WTC11 (cell line): ENCODE measurements around the gene GFOD2. TPM values are rescaled to one million over a fixed set of nuclear protein-coding genes. Genes with fewer than 3 reads are reported as not detected.

Experiments
- ATAC-seq: fragments of 200-7000 bp; cut with Tn5 transposase; 2 replicates; pipeline ENCODE4 v1.10.0; 2021; ENCODE audit warnings: mild to moderate bottlenecking, moderate library complexity
- CTCF ChIA-PET: fragments of 300-600 bp; sonication (Branson Sonifier 250); formaldehyde crosslinking; loops from one replicate; lab custom pipeline; 2021; ENCODE audit warnings: antibody characterized with exemption; lab: Charles Lee
- POLR2A ChIA-PET: fragments of 350-600 bp; sonication (Branson Sonifier 250); formaldehyde crosslinking; loops from one replicate; lab custom pipeline; 2021; ENCODE audit warnings: antibody characterized with exemption; lab: Charles Lee
- DNase-seq: peaks from one replicate; pipeline ENCODE4 v3.0.0; 2021; ENCODE audit warnings: low spot score
- H3K27ac Mint-ChIP-seq: 2 replicates; pipeline ENCODE4 v1.8.0; 2021; ENCODE audit warnings: mixed read lengths
- H3K27me3 Mint-ChIP-seq: 2 replicates; pipeline ENCODE4 v1.8.0; 2021; ENCODE audit warnings: low read depth, mild to moderate bottlenecking, moderate library complexity, mixed read lengths
- H3K36me3 Mint-ChIP-seq: 2 replicates; pipeline ENCODE4 v1.8.0; 2021; ENCODE audit warnings: mixed read lengths
- H3K4me1 Mint-ChIP-seq: 2 replicates; pipeline ENCODE4 v1.8.0; 2022; ENCODE audit warnings: mixed read lengths
- H3K4me3 Mint-ChIP-seq: 2 replicates; pipeline ENCODE4 v1.8.0; 2021; ENCODE audit warnings: mild to moderate bottlenecking, moderate library complexity, mixed read lengths
- H3K9me3 Mint-ChIP-seq: 2 replicates; pipeline ENCODE4 v1.8.0; 2021; ENCODE audit warnings: mixed read lengths
- CREB1 ChIP-seq: sonication (generic); formaldehyde crosslinking; IDR thresholded peaks from 2 replicates; pipeline ENCODE4 v1.8.0; 2023; ENCODE audit warnings: mild to moderate bottlenecking, missing genetic modification reagents
- CREM ChIP-seq: sonication (generic); formaldehyde crosslinking; IDR thresholded peaks from 2 replicates; pipeline ENCODE4 v1.8.1; 2022; ENCODE audit warnings: mild to moderate bottlenecking, missing genetic modification reagents, moderate library complexity
- FOXK1 ChIP-seq: sonication (generic); formaldehyde crosslinking; IDR thresholded peaks from 2 replicates; pipeline ENCODE4 v1.8.0; 2022; ENCODE audit warnings: mild to moderate bottlenecking, moderate library complexity, missing genetic modification reagents
- GABPB1 ChIP-seq: sonication (generic); formaldehyde crosslinking; IDR thresholded peaks from 2 replicates; pipeline ENCODE4 v1.8.1; 2023; ENCODE audit warnings: mild to moderate bottlenecking, missing genetic modification reagents
- JUN ChIP-seq: sonication (generic); formaldehyde crosslinking; IDR thresholded peaks from 2 replicates; pipeline ENCODE4 v1.8.0; 2023; ENCODE audit warnings: mild to moderate bottlenecking, missing genetic modification reagents
- KAT7 ChIP-seq: sonication (generic); formaldehyde crosslinking; IDR thresholded peaks from 2 replicates; pipeline ENCODE4 v1.8.1; 2023; ENCODE audit warnings: missing genetic modification reagents, mild to moderate bottlenecking, borderline replicate concordance
- TP53 ChIP-seq: sonication (generic); formaldehyde crosslinking; IDR thresholded peaks from 2 replicates; pipeline ENCODE4 v1.8.1; 2023; ENCODE audit warnings: mild to moderate bottlenecking, missing genetic modification reagents
- ZBTB21 ChIP-seq: sonication (generic); formaldehyde crosslinking; IDR thresholded peaks from 2 replicates; pipeline ENCODE4 v1.8.1; 2023; ENCODE audit warnings: mild to moderate bottlenecking, missing genetic modification reagents, borderline replicate concordance
- ZNF121 ChIP-seq: sonication (generic); formaldehyde crosslinking; IDR thresholded peaks from 2 replicates; pipeline ENCODE4 v1.8.0; 2023; ENCODE audit warnings: missing genetic modification reagents
- ZNF317 ChIP-seq: sonication (generic); formaldehyde crosslinking; IDR thresholded peaks from 2 replicates; pipeline ENCODE4 v1.8.1; 2023; ENCODE audit warnings: low read depth, mild to moderate bottlenecking, moderate library complexity, missing genetic modification reagents, borderline replicate concordance
- ZNF416 ChIP-seq: fragments of 250-450 bp; sonication (Bioruptor Pico); IDR thresholded peaks from 2 replicates; pipeline ENCODE4 v1.9.0; 2021; ENCODE audit warnings: mild to moderate bottlenecking, inconsistent platforms
- ZNF423 ChIP-seq: fragments of 250-450 bp; sonication (Bioruptor Pico); IDR thresholded peaks from 2 replicates; pipeline ENCODE4 v2.1.2; 2022; ENCODE audit warnings: mild to moderate bottlenecking, moderate library complexity
- total RNA-seq: library from RNA; stranded (reverse); gene quantifications from 3 replicates; pipeline ENCODE4 v1.2.3, GENCODE V29; 2021
- TF ChIP-seq, protein P1 (sequence below): fragments of 250-450 bp; sonication (Bioruptor Pico); IDR thresholded peaks from 2 replicates; pipeline ENCODE4 v1.9.0; 2021; ENCODE audit warnings: mild to moderate bottlenecking
- TF ChIP-seq, protein P2 (sequence below): sonication (generic); formaldehyde crosslinking; IDR thresholded peaks from 2 replicates; pipeline ENCODE4 v1.8.0; 2023; ENCODE audit warnings: missing genetic modification reagents
- TF ChIP-seq, protein P3 (sequence below): fragments of 250-450 bp; sonication (Bioruptor Pico); IDR thresholded peaks from 2 replicates; pipeline ENCODE4 v1.9.0; 2021; ENCODE audit warnings: mild to moderate bottlenecking
- TF ChIP-seq, protein P4 (sequence below): sonication (generic); formaldehyde crosslinking; IDR thresholded peaks from 2 replicates; pipeline ENCODE4 v1.8.1; 2023; ENCODE audit warnings: mild to moderate bottlenecking, missing genetic modification reagents, borderline replicate concordance
- TF ChIP-seq, protein P5 (sequence below): sonication (generic); formaldehyde crosslinking; IDR thresholded peaks from 2 replicates; pipeline ENCODE4 v1.8.1; 2022; ENCODE audit warnings: mild to moderate bottlenecking, moderate library complexity, missing genetic modification reagents
- TF ChIP-seq, protein P6 (sequence below): sonication (generic); formaldehyde crosslinking; IDR thresholded peaks from 2 replicates; pipeline ENCODE4 v1.8.1; 2023; ENCODE audit warnings: mild to moderate bottlenecking, missing genetic modification reagents
- TF ChIP-seq, protein P7 (sequence below): sonication (generic); formaldehyde crosslinking; IDR thresholded peaks from 2 replicates; pipeline ENCODE4 v1.8.1; 2023; ENCODE audit warnings: mild to moderate bottlenecking, missing genetic modification reagents, moderate library complexity

Gene GFOD2
- total RNA-seq, 1 experiment from 2014 or later, result 29.5 TPM

DNA sequence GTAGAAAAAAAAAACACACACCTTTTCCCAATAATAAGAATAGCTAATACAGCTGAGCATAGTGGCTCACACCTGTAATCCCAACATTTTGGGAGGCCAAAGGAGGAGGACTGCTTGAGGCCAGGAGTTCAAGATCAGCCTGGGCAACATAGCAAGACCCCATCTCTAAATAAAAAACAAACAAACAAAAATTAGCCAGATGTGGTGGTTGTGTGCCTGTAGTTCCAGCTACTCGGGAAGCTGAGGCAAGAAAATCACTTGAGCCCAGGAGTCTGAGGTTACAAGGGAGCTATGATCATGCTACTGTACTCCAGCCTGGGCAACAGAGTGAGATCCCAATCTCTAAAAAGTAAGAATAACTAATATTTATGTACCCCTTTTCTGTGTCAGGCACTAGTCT, 42.8 kb upstream of the GFOD2 start:
- Mint-ChIP-seq H3K4me3 (no peak overlapping the region), H3K9me3 (no peaks in the 10 kb centered on the region), H3K36me3 (no peaks in the 10 kb centered on the region; the same call in 1 of the 2 replicates), H3K27me3 (no peaks in the 10 kb centered on the region), H3K4me1 (no peaks in the 10 kb centered on the region), H3K27ac (no peak overlapping the region)
- ChIA-PET CTCF (interaction anchor here (0.6 to 1.5 kb wide), 3 partner anchors 54 to 330 kb away, joined by 3 to 4 read pairs (median 3); no protein-coding TSS in a partner anchor), POLR2A (no interaction called here)
- peak; percentile 37; the same call in 1 of the 2 replicates for TF ChIP-seq ZNF121 (CRISPR knock-in tag)
- TF ChIP-seq, protein P1, sequence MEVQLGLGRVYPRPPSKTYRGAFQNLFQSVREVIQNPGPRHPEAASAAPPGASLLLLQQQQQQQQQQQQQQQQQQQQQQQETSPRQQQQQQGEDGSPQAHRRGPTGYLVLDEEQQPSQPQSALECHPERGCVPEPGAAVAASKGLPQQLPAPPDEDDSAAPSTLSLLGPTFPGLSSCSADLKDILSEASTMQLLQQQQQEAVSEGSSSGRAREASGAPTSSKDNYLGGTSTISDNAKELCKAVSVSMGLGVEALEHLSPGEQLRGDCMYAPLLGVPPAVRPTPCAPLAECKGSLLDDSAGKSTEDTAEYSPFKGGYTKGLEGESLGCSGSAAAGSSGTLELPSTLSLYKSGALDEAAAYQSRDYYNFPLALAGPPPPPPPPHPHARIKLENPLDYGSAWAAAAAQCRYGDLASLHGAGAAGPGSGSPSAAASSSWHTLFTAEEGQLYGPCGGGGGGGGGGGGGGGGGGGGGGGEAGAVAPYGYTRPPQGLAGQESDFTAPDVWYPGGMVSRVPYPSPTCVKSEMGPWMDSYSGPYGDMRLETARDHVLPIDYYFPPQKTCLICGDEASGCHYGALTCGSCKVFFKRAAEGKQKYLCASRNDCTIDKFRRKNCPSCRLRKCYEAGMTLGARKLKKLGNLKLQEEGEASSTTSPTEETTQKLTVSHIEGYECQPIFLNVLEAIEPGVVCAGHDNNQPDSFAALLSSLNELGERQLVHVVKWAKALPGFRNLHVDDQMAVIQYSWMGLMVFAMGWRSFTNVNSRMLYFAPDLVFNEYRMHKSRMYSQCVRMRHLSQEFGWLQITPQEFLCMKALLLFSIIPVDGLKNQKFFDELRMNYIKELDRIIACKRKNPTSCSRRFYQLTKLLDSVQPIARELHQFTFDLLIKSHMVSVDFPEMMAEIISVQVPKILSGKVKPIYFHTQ, result no peak
- ATAC-seq, result no peak
- no peak for DNase-seq

DNA sequence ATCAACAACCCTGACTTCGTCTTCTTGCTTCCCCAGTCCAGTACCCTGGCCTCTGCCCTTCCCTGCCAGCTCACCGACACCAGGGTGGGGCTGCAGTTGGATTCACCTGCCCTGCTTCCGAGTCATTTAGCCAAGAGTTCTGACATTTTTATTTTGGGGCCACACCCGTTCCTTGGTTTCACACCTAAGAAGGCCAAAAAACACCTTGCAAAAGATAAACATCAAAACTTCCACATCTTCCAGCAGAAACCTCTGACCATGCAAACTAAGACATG, 41.8 kb upstream of the GFOD2 start:
- POLR2A ChIA-PET, result no interaction called here
- ATAC-seq (no peak), DNase-seq (no peak)
- H3K36me3 Mint-ChIP-seq, result no peaks in the 10 kb centered on the region; the same call in 1 of the 2 replicates
- H3K27ac Mint-ChIP-seq, result peak overlapping the region; percentile 81; the same call in 1 of the 2 replicates
- H3K27me3 Mint-ChIP-seq, result no peaks in the 10 kb centered on the region
- H3K4me1 Mint-ChIP-seq, result no peaks in the 10 kb centered on the region
- no peak overlapping the region for H3K4me3 Mint-ChIP-seq
- CTCF ChIA-PET, result interaction anchor here (1.5 kb wide), 1 partner anchor 123 kb away, joined by 4 read pairs; no protein-coding TSS in a partner anchor
- no peaks in the 10 kb centered on the region for H3K9me3 Mint-ChIP-seq
- no peak for TF ChIP-seq FOXK1
- TF ChIP-seq CREM (CRISPR knock-in tag), result no peak
- TF ChIP-seq, protein P2, sequence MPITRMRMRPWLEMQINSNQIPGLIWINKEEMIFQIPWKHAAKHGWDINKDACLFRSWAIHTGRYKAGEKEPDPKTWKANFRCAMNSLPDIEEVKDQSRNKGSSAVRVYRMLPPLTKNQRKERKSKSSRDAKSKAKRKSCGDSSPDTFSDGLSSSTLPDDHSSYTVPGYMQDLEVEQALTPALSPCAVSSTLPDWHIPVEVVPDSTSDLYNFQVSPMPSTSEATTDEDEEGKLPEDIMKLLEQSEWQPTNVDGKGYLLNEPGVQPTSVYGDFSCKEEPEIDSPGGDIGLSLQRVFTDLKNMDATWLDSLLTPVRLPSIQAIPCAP, result no peak
- TF ChIP-seq, protein P3, sequence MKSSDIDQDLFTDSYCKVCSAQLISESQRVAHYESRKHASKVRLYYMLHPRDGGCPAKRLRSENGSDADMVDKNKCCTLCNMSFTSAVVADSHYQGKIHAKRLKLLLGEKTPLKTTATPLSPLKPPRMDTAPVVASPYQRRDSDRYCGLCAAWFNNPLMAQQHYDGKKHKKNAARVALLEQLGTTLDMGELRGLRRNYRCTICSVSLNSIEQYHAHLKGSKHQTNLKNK (CRISPR knock-in tag), result no peak
- TF ChIP-seq CREB1 (CRISPR knock-in tag), result no peak
- no peak for TF ChIP-seq GABPB1
- no peak for TF ChIP-seq JUN (CRISPR knock-in tag)
- no peak for TF ChIP-seq TP53 (CRISPR knock-in tag)
- TF ChIP-seq ZNF416 (CRISPR knock-in tag), result no peak
- TF ChIP-seq ZNF317 (CRISPR knock-in tag), result no peak
- TF ChIP-seq ZBTB21 (CRISPR knock-in tag), result no peak
- TF ChIP-seq, protein P4, sequence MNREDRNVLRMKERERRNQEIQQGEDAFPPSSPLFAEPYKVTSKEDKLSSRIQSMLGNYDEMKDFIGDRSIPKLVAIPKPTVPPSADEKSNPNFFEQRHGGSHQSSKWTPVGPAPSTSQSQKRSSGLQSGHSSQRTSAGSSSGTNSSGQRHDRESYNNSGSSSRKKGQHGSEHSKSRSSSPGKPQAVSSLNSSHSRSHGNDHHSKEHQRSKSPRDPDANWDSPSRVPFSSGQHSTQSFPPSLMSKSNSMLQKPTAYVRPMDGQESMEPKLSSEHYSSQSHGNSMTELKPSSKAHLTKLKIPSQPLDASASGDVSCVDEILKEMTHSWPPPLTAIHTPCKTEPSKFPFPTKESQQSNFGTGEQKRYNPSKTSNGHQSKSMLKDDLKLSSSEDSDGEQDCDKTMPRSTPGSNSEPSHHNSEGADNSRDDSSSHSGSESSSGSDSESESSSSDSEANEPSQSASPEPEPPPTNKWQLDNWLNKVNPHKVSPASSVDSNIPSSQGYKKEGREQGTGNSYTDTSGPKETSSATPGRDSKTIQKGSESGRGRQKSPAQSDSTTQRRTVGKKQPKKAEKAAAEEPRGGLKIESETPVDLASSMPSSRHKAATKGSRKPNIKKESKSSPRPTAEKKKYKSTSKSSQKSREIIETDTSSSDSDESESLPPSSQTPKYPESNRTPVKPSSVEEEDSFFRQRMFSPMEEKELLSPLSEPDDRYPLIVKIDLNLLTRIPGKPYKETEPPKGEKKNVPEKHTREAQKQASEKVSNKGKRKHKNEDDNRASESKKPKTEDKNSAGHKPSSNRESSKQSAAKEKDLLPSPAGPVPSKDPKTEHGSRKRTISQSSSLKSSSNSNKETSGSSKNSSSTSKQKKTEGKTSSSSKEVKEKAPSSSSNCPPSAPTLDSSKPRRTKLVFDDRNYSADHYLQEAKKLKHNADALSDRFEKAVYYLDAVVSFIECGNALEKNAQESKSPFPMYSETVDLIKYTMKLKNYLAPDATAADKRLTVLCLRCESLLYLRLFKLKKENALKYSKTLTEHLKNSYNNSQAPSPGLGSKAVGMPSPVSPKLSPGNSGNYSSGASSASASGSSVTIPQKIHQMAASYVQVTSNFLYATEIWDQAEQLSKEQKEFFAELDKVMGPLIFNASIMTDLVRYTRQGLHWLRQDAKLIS, result no peak

DNA sequence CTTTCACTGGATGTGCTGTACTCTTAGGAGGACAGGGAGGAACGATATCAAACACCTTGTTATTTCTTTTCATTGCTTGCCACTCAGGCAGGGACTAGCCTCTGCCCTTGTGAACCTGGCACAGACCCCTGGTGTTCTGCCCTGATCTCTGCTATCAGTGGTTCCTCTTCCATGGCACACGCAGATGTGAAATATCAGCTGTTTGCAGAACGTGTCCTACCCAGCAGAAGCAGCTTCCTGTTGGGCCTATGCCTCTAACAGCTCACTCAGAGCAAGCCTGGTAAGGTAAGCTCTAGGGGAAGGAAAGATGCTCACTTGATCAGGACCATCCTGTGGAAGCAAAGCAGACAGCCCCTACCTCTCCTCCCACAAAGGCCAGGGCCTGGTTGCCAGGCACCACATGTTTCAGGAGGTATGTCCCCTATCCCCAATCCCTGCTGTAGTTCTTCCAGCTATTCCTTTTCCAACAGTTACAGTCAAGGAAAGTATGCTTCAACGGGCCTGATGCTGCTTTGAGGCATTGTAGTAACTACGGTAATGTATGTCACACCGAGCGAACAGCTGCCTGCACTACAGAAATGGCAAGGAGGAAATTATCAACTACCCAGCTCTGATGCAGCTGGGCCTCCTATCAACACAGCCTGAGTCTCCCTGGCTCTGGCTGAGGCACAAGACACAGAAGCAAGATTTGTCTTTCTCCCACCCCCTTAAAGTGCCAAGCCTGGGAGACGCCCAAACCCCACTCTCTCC, 41.3 kb upstream of the GFOD2 start:
- no peaks in the 10 kb centered on the region; the same call in 1 of the 2 replicates for H3K36me3 Mint-ChIP-seq
- no peaks in the 10 kb centered on the region for H3K4me1 Mint-ChIP-seq
- DNase-seq (no peak), ATAC-seq (no peak)
- no peak overlapping the region for H3K27ac Mint-ChIP-seq
- no peaks in the 10 kb centered on the region for H3K27me3 Mint-ChIP-seq
- CTCF ChIA-PET, result interaction anchor here (1.1 kb wide), 1 partner anchor 56 kb away, joined by 4 read pairs; no protein-coding TSS in a partner anchor
- no peak overlapping the region for H3K4me3 Mint-ChIP-seq
- POLR2A ChIA-PET, result no interaction called here
- no peaks in the 10 kb centered on the region for H3K9me3 Mint-ChIP-seq
- TF ChIP-seq, protein P5, sequence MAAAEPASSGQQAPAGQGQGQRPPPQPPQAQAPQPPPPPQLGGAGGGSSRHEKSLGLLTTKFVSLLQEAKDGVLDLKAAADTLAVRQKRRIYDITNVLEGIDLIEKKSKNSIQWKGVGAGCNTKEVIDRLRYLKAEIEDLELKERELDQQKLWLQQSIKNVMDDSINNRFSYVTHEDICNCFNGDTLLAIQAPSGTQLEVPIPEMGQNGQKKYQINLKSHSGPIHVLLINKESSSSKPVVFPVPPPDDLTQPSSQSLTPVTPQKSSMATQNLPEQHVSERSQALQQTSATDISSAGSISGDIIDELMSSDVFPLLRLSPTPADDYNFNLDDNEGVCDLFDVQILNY (CRISPR knock-in tag), result no peak
- TF ChIP-seq KAT7 (CRISPR knock-in tag) (no peak), ZNF423 (CRISPR knock-in tag) (no peak)
- TF ChIP-seq, protein P6, sequence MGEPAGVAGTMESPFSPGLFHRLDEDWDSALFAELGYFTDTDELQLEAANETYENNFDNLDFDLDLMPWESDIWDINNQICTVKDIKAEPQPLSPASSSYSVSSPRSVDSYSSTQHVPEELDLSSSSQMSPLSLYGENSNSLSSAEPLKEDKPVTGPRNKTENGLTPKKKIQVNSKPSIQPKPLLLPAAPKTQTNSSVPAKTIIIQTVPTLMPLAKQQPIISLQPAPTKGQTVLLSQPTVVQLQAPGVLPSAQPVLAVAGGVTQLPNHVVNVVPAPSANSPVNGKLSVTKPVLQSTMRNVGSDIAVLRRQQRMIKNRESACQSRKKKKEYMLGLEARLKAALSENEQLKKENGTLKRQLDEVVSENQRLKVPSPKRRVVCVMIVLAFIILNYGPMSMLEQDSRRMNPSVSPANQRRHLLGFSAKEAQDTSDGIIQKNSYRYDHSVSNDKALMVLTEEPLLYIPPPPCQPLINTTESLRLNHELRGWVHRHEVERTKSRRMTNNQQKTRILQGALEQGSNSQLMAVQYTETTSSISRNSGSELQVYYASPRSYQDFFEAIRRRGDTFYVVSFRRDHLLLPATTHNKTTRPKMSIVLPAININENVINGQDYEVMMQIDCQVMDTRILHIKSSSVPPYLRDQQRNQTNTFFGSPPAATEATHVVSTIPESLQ, result no peak
- TF ChIP-seq, protein P7, sequence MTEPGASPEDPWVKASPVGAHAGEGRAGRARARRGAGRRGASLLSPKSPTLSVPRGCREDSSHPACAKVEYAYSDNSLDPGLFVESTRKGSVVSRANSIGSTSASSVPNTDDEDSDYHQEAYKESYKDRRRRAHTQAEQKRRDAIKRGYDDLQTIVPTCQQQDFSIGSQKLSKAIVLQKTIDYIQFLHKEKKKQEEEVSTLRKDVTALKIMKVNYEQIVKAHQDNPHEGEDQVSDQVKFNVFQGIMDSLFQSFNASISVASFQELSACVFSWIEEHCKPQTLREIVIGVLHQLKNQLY (CRISPR knock-in tag), result no peak
